ENCODE measurements around the gene FAM50A.
"Not testable (repeated sequence)": the region's sequence is repeated elsewhere in the genome, so short reads cannot be mapped to it uniquely, and the experiment has no call there.

FAM50A gene

GRCh38 chrX:154490414-154491083 is 46.6 kb downstream of the FAM50A start, which contains the start of gene SLC10A3:
Gene SLC10A3 (minus strand): TSS chrX:154490629. CDS start chrX:154488940, 1,689 bp downstream.
- peak; percentile 79 for DNase-seq (ENCODE audit: low read depth)
- TF ChIP-seq, protein P1, sequence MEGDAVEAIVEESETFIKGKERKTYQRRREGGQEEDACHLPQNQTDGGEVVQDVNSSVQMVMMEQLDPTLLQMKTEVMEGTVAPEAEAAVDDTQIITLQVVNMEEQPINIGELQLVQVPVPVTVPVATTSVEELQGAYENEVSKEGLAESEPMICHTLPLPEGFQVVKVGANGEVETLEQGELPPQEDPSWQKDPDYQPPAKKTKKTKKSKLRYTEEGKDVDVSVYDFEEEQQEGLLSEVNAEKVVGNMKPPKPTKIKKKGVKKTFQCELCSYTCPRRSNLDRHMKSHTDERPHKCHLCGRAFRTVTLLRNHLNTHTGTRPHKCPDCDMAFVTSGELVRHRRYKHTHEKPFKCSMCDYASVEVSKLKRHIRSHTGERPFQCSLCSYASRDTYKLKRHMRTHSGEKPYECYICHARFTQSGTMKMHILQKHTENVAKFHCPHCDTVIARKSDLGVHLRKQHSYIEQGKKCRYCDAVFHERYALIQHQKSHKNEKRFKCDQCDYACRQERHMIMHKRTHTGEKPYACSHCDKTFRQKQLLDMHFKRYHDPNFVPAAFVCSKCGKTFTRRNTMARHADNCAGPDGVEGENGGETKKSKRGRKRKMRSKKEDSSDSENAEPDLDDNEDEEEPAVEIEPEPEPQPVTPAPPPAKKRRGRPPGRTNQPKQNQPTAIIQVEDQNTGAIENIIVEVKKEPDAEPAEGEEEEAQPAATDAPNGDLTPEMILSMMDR (IDR thresholded peaks at IDR 0.05; ENCODE audit: low read depth, low read length, missing control alignments), result no peak

GRCh38 chrX:154494715-154495114 is 50.8 kb downstream of the FAM50A start:
- no peak overlapping the region for H3K4me3 ChIP-seq (ENCODE audit: low read depth, low read length)
- DNase-seq (ENCODE audit: low read depth), result no peak
- TF ChIP-seq, protein P1 (IDR thresholded peaks at IDR 0.05; ENCODE audit: low read depth, low read length, missing control alignments), result no peak

More at GRCh38 chrX:154490414-154491083, 46.6 kb downstream of the FAM50A start, which contains the start of gene SLC10A3:
- H3K4me3 ChIP-seq (ENCODE audit: low read depth, low read length), result peak within 1 kb of the TSS; percentile 64

- TF ChIP-seq, protein P1 (IDR thresholded peaks at IDR 0.05; ENCODE audit: low read depth, low read length, missing control alignments), result no peak
- H3K4me3 ChIP-seq (ENCODE audit: low read depth, low read length), result no peak overlapping the region
- DNase-seq (ENCODE audit: low read depth), result no peak
Observed at GRCh38 chrX:154495472-154495922, 51.6 kb downstream of the FAM50A start.

- not testable (repeated sequence) for DNase-seq (ENCODE audit: low read depth); H3K4me3 ChIP-seq (ENCODE audit: low read depth, low read length)
Observed at GRCh38 chrX:154496591-154497137, 52.7 kb downstream of the FAM50A start.

All from GM12864 (cell line).